HG02763 (cell line): ENCODE measurements around the gene FSD1L.

Experiments used
- ATAC-seq: cut with Tn5 transposase; IDR thresholded peaks from one replicate; pipeline ENCODE4 v1.9.1; 2021; ENCODE audit warnings: mild to moderate bottlenecking, moderate library complexity; ENCODE audit not compliant: unreplicated experiment

Gene FSD1L

DNA sequence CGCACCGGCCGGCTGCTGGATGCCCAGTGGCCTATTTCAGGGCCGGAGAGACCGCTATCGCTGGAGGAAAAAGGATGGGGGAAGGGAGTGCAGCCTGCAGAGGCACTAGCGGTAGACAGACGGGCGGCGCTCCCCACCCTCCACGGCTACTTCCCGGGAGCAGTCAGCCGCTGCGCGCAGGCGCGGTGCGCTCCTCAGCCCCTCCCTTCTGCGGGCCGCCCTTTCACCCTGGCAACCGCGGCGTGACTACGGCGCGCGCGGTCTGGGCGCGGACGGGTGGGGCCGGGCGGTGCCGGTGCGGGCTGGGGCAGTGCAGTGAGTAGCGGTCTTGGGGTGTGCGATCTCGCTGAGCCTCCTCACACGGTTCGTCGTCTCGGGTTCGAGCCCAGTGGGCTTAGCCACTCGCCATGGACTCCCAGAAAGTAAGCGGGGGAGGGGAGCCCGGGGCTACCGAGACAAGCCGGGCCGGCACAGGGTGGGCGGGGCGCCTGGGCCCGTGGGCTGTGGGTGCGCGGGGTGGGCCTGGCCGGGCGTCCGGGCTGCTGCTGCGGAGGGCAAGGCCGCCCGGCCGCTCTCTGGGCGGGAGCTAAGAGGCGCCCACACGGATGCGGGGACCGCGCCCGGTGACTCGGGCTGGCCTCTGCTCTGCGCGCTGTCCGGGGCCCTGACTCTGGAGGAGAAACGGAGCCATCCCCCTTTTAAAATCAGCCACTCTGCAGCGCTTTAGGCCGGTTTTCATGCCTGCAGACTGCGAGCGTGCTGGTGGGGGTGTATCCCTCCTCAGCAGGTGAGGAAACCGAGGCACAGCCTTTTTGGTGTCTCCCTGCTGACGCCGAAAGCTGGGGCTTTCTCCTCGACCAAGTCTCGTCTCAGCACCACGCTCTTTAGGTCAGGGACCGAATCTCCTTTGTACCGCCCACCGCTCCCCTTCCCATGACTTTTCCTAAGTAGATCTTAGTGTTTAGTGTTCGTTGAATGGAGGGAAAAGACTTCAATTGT is at the start of gene FSD1L:
FSD1L (plus strand) TSS at position 221 of the 999 bp plus-strand sequence; CDS start at position 408, 187 bp downstream.
- peak; percentile 97 for ATAC-seq

DNA sequence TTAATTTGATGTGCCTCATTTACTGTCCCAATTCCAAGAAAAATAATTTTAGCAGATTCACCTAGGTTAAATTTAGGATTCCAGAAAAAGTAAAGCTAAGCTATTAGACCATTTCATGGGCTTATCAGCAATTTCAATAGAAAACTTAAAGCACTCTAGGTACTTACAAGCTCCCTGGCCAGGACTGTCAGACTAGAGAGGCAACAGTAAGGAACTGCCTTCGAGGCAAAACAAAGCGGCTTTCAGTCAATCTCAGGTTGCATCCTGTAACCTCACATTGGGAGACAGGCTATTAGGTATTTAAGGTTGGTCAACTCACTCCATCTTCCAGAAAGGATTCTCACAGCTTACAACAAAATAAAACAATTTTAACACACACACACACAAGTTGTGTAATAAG is 48.7 kb upstream of the FSD1L start:
- no peak for ATAC-seq

DNA sequence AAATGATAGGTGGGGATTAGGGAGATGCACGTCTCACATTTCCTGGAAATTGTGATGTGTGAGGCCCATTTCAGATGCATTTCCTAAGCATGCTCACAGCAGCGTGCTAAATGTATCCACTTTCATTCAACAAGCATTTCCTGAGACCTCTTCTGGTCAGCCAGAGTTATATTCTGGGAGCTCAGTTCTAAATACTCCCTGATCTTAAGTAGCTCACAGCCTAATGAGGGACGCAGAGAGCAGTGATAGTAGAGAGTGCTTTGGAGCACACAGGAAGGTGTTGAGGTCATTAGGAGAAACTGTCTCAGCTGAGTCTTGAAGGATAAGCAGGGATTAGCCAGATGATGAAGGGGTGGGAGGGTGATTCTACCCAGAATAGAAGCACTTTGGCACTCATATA is 46.2 kb upstream of the FSD1L start:
- ATAC-seq: no peak

DNA sequence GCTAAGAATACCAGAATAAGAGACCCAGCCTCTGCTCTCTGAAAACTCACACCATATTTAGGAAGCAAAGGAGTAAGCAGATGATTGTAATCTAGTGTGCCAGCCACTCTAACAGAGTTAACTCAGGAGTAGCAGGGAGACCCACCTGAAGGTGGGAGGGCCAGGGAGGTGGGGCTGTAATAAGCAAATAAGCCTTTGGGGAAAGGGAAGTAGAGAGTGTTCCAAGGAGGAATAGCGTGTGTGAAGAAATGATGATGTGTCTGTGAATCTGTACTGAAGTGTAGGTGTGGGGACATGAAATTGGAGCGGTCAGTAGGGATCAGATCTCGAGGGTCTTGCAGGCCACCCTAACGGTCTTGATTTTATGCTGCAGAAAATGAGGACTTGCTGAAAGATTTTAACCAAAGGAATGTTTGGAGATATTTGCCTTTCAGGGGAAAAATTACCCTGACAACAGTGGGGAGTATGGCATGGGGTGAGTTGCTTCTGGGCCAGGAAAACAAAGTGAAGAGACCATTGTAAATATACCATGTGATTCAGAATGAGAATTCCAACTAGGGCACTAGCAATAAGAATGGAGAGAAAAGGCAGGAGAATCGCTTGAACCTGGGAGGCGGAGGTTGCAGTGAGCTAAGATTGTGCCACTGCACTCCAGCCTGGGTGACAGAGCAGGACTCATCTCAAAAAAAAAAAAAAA is 44.1 kb upstream of the FSD1L start:
- no peak for ATAC-seq

DNA sequence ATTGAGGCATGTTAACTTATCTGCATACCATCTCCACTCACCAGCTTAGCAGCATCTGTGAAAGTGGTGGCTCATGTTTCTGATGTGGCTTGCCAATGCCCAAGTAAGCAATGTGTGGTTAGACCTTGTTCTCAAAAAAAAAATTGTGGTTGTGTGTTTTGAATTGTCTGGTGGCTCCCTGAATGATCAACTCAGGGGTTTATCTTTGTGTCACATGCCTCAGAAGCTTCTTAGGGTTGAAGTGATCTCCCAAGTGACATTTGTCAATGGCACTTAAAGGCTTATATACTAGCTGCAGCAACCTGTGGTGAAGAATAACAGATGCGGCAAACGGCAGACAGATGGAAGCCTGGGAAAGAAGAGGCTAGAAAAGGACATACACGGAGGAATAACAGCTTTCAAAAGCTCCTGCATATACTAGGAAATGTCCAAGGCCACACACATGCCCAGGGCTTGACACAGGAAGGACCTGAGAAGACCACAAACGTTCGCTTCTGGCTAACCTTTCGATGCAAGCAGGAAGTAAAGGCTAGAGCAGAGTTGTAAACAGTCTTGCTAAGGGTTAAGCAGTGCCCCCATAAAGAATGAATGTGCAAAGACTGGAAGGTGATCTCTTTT is 42.2 kb upstream of the FSD1L start:
- peak; percentile 97 for ATAC-seq

DNA sequence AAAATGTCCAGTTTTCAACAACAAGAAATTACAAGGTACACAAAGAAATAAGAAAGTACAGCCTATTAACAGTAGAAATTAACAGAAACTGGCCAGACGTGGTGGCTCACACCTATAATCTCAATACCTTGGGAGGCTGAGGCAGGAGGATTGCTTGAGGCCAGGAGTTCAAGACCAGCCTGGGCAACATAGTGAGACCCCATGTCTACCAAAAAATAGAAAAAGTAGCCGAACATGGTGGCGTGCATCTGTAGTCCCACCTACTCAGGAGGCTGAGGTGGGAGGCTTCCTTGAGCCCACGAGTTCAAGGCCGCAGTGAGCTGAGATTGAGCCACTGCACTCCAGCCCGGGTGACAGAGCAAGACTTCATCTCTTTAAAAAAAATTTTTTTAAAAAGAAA is 41.5 kb upstream of the FSD1L start:
- ATAC-seq: no peak

DNA sequence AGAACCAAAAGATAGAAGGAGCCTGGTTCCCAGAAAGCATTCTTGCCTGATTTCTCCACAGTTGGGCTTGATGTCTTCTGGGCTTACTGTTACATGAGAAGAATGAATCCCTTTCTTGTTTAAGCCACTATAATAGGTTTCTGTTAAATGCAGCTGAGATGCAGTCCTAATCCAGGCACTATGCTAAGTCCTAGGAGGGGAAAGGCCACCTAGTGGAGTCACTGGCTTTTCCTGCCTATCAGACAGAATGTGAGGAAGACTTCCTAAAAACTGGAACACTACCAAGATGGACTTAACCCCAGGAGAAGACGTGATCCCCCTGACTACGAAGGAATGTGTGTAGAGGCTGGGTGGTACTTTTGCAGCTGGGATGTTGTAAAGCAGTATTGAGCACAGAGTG is 34.3 kb upstream of the FSD1L start:
- no peak for ATAC-seq

DNA sequence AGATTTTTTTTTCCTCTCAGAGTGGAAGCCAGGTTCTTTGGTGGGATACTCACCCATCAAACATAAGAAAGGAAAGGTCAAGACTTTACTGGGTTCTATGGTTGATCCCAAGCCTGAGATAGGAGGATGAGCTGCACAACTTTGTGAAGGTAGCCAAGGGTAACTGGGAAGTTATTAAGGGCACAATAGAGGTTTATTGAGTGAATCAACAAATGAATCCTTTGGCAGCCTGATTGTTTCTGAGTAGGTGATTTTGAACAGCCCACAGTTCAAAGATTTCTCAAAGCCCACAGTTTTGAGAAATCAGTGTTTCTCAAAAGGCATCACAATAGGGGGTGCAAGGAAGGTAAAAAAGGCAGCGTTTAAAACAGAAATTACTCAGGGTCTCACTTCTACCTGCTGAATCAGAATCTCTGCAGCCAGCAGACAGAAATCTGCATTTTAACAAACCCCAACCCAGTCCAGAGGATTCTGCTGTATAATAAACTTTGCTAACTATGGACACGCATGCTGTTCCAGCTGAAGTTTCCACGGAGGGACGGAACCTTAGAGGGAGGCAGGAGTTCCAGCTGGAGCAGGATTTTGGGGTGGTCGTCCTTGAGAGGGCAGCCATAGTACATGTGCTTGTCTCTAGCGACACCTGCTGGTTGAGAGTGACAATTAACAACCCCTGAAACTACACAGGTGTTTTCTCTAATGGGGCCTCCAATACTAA is 32.7 kb upstream of the FSD1L start:
- ATAC-seq: peak; percentile 46

DNA sequence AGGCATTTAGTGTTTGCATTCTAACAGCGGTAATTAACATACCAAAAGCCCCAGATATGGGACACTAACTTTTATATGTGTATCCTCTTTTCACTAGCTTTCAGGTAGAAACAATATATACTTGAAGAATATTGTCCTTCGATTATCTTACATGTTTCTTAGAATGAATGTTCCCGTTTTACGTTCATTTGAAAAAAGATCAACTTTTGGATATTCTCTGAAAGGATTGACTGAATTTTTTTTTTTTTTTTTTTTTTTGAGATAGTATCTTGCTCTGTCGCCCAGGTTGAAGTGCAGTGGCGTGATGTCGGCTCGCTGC is 32.2 kb upstream of the FSD1L start:
- ATAC-seq: no peak

DNA sequence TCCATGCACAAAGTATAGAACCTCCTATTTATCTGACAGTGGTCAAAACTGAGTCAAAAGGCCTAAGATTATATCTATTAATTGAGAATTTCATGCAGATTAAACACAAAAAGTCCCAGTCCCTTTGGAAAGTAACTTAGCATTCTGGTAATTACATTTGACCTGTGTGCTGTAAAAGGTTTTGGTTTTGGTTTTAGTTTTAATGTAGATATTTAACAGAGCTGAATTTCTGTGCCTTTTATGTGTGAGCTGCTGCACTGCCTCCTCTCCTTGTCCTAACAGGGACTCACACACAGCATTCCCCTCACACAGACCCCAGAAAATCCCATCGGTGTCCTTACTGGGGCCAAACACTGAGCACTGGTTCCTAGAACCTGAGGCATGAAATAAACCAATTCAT is 31.0 kb upstream of the FSD1L start:
- no peak for ATAC-seq

DNA sequence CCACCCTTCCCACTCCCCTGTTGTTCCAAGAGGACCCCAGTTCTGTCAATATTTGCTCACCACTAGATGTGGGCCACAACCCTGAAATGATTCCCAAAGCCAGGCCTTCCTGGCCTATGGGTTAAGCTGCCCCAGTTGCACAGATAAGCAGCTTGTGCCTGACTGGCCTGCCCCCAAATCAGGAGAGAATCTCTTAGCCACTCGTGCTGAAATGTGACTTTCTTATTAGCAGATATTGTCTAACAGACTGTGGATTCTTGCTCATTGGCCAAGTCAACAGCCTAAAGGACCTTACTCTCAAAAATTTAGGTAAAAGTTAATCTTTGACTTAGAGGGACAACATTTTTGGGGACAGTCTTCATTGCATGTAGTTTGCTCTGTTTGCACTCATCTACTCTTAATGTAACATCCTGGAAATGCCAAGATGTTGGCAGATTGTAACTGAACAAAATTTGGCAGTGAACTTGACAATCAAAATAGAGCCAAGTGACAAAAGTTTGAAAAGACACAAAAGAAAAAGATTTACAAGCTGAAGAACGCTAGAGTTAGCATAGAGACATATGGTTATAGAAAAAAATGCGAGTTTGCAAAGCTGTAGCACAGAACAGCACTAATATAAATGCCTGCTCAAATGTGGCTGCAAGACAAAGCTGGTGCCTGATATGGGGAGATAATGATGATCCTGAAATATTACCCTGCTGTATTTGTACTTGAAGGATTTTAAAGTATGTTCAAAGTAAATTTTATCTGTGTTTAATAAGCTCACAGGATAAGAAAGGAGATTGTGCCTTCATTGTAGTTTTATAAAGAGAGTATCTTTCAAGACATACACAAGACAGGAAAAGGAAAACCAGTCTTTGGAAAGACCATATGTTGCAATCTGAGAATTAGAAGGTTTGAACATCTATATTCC is 29.0 kb upstream of the FSD1L start:
- ATAC-seq: no peak

DNA sequence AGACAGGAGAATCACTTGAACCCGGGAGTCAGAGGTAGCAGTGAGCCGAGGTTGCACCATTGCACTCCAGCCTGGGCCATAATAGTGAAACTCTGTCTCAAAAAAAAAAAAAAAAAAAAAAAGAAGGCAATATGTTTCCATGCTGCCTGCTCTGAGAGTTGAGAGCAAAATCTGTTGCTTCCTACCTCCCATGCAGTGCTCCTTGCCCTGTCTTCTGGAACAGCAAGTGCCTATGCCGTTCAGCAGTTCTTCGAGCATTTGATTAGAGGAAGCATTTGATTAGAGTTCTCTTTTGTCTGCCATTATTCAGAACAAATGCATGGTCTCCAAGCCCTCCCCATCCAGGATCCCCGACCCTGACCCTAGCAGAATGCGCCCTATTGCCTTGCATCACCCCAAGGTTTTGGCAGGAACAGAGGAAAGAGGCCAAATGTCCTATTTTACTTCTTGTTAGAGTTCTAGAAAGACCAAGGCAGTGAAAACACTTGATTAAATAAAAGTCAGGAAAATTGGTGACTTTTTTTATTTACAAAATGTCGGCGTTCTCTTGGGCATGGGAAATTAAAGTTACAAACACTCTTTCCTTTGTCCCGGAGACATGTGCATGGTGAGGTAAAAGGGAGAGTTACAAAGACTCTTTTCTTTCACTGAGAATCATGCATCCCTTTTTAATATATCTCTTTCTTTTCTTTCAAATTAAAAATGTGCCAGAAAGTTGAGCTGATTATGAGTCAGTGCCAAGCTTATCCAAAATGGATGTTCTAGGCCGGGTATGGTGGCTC is 27.8 kb upstream of the FSD1L start:
- ATAC-seq: no peak

DNA sequence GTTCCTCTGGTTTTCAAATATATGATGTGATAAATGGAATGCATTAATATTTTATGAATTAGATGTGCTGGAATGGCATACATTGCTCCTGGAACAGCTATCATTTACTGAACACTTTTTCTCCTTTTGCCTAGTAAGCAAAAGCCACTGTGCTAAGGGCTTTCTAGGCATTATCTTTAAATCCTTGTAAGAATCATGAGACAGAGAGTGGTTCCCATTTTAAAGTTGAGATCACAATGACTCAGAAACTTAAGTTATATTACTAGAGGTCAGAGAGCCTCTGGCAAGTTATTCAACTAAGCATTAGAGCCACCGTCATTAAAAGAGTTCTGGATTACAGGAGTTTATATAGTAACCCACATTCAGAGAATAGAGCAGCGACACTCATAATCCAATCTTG is 26.7 kb upstream of the FSD1L start:
- no peak for ATAC-seq

DNA sequence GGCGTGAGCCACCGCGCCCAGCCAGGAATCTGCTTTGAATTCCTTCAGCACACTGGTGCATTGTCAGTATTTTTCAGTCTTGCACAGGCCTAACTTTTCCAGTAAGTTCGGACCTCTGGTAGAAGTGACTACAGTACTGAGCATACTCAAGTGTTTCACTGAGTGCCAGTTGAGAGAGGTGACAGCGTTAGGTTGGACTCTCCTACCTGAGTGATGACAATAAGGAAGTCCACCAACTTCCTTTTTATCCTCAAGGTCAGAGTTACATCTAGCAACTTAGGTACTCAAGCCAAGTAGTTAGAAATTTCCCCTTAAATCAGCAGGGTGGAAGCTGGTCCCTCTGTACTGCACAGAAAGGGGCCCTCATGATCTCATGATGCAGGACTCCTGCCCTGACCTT is 26.0 kb upstream of the FSD1L start:
- no peak for ATAC-seq

DNA sequence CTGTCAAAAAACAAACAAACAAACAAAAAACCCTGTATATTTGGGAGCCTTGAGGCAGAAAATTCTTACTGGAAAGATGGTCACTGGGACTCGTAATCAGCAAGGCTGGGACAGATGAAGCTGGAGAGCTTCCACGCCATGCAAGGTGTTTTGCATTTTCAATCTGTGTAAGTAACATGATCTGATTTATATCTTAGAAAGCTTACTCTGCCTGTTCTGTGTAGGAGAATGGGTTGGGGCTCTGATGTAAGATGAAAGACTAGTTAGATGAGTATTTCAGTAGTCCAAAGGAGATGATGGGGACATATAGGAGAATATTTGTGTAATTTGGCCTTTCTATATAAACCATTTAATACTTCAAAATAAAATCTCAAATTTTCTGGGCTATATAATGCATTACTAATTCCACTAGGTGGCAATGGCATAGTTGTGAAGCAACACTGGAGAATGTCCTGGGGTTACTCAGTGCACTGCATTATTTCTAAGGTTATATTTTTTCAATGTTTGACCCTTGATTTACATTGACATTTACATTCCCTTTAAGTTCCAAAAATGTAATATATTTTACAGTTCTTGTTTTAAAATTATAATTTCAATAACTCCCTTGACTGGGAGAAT is 21.9 kb upstream of the FSD1L start:
- peak; percentile 51 for ATAC-seq

DNA sequence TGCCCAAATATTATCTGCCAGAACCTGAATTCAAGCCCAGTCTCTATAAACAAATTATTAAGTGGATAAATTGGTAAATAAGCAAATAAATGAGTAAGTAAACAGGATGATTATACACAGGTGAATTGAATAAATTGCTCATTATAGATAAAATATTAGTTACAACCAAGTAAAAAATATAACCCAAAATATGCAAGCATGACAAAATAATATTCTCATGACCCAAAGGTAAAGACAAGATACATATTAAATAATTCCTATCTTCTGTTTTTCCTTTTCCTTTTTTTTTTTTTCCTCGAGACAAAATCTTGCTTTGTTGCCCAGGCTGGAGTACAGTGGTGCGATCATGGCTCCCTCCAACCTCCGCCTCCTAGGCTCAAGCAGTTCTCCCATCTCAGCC is 21.2 kb upstream of the FSD1L start:
- no peak for ATAC-seq

DNA sequence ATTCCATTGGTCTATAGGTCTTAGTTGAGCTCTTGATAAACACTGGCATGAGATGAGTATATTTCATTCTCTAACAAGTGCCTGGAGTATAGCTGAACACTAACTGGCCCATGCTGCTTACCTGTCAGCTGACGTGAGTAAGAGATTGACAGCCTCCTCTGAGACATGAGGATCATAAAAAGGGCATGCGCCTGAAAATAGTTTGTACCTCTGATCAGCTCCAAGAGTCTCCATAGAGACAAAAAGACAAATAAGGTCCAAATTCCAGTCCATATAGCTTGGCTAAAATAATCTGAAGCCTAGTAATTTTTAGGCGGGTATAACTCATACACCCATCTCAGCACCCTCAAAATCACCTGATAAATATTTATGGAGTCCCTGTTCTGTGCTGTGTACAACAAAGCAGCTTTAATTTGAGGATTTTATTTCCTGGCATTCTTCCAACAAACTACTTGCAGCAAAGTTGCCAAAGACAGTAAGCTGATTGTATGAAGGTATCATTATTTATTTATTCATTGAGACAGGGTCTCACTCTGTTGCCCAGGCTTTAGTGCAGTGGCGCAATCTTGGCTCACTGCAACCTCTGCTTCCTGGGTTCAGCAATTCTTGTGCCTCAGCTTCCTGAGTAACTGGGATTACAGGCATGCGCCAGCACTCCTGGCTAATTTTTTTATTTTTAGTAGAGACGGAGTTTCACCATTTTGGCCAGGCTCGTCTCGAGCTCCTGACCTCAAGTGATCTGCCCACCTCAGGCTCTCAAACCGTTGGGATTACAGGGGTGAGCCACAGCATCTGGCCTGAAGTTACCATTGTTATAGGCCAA is 16.2 kb upstream of the FSD1L start:
- no peak for ATAC-seq

DNA sequence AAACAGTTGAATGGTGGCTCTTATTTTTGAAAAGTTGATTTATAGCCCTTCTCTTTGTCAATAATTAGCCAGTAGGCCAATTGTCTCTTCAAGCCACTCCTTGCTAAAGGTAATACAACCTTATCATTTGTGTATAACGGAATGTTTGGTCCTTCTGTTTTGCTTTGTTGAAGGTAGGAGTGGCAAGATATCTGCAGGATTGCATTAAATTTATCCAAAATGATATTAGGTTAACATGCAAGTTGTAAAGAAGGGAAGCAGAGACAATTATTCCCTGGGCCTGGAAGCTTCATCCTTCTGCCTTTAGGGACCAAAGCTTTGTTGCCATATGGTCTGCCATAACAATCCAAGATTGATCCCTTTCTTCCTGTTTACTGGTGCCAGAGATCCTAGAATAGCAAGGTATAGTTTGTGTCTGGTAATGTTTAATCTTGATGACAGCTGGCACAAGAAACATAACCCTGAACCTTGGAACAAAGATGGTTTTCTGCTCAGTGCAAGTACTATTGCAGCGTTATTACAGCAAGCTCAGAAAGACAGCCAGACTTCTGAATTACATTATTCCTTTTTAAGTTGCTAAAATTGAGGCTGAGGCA is 15.5 kb upstream of the FSD1L start:
- no peak for ATAC-seq
